Globus pallidus (tissue), 1 donor: ENCODE data around the gene XPNPEP1.
"Not testable (repeated sequence)": the region's sequence is repeated elsewhere in the genome, so short reads cannot be mapped to it uniquely, and the experiment has no call there.

Experiments
- DNase-seq: peaks from one replicate; pipeline ENCODE4 v3.0.0-alpha.2; 2015; ENCODE audit warnings: low spot score

The XPNPEP1 gene

DNA sequence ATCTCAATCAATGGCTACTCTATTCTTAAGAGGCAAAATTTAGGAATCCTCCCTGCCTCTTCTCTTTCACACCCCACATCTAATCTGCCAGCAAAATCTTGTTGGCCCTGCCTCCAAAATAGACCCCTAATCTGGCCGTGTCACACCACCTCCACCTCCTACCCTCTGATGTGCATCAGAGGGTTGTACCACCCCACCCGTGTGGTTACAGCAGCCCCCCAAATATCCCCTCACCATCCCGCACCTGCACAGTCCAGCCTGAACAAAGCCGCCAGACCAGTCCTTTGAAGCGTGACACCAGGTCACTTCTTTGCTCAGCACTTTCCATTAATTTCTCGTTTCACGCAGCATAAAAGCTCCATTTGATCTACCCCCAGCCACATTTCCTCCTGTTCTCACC is 776 bp upstream of the XPNPEP1 start:
- no peak for DNase-seq

DNA sequence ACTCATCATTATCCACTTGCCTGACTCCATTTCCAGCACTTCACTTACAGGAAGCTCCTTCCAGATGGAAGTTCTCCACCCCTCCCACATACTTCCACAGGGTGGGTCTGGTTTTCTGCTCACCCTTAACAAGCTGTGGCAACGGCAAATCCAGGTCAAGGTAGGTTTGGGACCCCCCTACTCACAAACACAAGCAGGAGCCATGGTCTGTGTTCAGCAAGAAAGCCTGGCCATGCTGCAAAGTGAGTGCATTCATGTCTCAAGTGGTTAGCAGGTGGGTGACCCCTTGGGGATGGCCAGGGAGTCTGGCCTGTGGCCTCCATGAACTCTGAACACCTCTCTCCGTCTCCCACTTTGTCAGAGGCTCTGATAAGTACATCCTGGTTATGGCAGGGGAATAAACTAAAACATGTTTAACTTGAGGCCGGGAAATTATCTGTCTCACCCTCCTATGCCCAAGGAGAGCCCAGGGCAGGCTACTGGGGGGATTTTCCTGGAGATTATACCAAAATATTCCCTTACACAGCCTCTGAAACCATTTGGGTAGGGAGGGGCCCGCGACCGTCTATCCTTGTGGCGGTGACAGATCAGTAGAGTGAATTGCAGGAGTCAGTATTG is 844 bp downstream of the XPNPEP1 start:
- no peak for DNase-seq

DNA sequence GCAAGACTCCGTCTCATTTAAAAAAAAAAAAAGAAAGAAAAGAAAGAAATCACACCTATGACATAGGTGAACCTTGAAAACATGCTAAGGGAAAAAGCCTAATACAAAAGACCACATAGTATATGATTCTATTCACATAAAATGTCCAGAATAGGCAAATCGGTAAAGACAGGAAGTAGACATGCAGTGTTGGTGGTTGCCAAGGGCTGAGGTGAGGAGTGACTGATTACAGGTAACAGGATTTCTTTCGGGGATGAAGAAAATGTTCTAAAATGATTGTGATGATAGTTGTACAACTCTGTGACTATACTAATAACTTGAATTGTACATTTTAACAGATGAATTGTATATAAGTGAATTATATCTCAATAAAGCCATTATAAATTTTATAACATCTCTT is 3.3 kb downstream of the XPNPEP1 start:
- no peak for DNase-seq

DNA sequence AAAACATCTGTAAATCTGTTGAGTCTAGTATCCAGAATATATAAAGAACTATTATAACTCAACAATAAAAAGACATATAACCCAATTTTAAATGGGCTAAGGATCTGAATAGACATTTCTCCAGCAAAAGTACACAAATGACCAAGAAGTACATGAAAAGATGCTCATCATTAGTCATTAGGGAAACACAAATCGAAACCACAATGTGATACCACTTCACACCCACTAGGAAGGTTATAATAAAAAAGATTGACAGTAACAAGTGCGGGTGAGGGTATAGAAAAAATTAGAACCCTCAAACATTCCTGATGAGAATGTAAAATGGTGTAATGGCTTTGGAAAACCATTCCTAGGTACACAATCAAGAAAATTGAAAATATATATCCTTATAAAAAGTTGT is 4.1 kb downstream of the XPNPEP1 start:
- no peak for DNase-seq

DNA sequence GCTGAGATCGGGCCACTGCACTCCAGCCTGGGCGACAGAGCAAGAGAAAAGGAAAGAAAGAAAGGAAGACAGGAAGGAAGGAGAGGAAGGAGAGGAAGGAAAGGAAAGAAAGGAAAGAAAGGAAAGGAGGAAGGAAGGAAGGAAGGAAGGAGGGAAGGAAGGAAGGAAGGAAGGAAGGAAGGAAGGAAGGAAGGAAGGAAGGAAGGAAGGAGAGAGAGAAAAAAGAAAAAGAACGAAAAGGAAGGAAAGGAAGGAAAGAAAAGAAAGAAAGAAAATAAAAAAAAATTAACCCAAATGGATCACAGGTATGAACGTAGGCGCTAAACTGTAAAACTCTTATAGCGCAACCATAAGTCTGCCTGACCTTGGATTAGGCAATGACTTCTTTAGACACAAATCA is 4.6 kb downstream of the XPNPEP1 start:
- not testable (repeated sequence) for DNase-seq

DNA sequence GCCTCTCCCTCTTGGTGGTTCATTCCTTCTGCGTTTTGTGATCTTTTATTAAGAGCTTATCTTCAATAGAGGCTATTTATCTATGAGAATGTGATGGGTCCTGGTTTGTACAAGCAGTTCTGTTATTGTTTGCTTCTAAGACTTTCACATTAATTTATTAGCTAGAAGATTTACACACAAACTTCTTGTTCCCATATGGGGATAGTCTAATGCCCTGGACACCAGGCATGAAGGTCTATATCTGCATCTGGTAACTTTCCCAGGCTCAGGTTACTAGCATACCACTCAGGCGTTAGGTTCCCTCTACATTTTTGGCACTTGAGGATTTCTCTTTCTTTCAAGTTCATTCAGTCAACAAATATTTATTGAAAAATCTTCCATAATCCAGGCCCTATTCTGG is 7.7 kb downstream of the XPNPEP1 start:
- no peak for DNase-seq

DNA sequence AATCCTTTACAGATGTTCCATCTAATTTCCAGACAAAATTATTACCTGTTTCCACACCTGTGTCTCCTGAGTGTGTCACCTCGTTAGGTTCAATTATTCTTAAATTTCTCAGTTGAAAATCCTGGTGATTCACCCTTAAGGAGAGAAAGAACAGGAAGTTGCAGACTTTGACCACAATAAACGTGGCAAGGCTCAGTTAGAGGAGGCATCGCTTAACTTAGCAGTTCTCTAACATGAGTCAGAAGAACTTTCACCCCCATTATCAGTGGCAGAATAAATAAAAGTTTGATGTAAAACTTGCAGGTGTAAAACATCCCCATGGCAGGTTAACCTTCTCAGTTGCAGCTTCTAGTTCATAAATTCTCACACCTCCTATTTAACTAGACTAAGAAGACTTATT is 8.3 kb downstream of the XPNPEP1 start:
- no peak for DNase-seq

DNA sequence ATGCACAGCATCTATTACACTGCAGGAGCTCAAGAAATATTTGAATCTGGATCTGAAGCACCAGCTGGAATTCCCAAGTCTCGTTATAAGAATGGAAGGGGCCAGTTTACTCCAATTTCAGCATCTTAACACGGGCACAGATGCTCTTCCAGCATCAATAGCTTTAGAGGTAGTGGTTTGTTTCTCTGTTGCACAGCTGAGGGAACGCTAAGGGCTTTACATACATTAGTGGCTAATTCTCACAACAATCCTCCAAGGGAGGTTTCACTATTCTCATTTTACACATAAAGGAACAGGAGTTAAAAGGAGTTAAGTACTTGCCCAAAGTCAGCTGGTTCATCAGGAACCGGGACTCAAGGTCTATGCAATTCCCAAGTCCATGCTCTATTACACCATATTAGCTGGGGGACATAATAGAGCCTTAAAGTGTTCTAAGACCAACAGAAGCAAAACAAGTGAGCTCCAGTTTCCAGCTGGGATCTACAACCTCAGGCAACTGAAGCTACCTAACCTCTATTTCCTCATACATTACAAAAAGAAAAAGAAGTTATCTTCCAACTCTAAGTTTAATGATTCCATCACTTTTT is 9.9 kb downstream of the XPNPEP1 start:
- DNase-seq: no peak

DNA sequence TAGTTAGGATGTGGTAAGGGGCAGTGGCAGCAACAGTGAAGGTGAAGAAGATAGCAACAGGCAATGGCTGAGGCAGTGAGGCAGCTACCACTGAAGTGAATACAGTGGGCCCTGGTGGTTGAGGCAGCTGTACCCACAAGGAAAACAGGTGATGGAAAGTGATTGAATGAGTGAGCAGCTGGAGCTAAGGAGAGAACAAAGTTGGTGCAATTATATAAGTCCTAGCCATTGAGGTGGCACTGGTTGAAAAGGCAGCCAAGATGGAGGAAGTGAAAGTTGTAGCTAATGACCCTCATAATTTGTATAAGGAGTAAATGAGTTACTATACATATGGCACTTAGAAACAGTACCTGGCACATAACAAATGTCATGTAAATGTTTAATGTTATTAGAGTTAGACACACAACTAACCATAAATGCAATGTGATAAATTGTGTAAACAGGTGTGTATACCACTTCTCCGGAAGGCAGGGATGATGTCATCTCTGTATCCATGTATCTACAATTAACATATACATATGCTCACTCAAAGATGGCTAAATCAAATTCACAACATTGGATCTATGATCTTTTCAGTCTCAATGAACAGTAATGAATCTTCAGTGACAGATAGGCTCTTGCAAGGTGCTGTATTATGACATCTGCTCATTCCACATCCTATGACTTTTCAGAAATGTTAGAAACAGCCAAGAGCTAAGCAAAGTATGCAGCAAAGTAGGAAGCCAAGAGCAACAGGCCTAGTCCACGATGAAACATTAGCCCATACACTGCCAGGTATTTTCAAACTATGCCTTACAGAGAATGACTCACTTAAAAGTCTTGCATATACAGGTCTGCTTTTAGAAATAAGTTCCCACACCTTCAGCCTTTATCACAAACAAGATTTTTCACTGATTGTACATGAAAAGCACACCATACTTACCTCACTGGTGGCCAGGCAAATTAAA is 10.7 kb downstream of the XPNPEP1 start:
- no peak for DNase-seq

DNA sequence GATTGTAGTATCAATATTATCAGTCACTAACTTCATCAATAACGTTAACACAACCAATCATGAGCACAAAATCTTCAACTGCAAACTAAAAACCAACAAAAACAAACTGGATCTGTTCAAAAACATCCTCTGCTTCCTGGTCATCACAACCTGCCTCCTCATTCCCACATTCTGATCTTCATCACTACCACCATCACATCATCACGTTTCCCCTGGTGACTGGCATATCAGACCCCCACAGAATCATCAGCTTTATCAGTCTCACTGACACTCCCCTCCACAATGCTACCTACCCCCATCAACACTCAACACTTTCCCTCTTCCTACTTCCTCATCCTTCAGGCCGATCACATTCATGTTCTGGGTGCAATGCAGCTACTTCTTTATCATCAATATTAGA is 11.4 kb downstream of the XPNPEP1 start:
- DNase-seq: no peak

DNA sequence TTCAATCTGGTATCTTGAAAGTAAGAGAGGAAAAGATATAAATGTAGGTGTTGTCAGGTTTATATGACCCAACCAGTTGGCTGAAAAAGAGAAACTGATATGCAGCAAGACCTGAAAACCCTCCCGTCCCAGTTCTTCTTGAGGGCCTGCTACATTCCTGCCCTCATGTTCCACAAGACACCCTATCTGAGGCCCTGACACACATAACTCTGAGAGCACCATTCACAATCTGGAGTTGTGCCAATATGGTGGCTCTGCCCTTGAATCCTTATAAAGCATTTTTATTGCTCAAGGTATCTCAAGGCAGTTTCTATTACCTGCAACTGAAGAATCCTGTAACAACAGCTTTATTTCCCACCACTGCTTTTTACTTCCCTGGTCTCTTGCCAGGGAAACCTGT is 17.0 kb downstream of the XPNPEP1 start:
- no peak for DNase-seq

DNA sequence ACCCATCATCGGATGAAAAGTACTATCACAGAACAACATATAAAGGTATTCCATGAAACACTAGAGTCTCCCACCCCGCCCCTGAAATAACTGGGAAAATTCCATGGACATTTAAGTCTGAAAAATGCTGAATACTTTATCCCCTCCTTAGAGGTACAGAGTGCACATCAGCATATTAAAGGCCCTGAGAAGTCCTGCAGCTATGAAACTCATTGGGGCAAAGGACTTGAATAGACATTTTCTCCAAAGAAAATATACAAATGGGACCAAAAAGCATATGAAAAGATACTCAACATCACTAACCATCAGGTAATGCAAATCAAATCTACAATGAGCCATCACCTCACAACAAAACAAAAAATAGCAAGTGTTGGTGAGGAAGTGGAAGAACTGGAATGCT is 18.9 kb downstream of the XPNPEP1 start:
- DNase-seq: no peak

DNA sequence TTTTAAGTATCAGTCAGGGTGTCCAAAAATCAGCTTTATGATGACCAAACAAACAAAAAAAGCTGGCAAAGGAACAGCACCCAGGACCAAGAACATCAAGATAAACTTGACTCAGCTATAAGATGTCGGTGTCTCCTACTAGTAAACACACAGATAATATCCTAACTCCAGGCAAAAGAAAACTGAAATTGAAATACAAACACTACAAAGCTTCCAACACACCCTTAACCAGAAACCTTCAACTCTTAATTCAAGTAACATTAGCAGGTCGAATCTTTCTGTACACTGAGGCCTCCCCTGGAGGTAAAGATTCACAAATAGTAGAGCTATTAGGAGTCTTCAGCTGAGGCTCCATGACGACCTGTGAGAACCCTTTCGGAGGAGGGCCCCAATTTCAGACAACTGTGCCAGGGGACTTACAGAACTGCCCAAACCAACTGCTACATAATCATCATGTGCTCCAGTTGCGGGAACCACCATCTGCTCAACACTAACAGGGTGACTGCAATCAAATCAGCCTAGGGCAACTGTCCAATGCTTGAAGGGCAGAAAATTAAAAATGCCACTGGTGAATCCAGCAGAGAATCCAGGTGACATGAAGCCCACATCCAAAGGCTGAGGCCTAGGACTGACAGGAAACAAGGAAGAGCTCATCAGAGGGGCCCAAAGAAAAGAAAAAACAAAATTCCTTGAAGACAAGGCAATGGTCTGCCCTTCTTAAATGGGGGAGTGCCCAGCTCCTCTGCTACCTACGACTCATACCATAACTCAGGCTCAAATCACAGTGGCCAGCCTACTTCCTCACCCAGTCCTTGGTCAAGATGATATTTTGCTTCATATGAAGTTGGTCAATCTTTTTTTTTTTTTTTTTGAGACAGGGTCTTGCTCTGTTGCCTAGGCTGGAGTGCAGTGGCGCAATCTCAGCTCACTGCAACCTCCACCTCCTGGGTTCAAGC is 20.0 kb downstream of the XPNPEP1 start:
- no peak for DNase-seq

DNA sequence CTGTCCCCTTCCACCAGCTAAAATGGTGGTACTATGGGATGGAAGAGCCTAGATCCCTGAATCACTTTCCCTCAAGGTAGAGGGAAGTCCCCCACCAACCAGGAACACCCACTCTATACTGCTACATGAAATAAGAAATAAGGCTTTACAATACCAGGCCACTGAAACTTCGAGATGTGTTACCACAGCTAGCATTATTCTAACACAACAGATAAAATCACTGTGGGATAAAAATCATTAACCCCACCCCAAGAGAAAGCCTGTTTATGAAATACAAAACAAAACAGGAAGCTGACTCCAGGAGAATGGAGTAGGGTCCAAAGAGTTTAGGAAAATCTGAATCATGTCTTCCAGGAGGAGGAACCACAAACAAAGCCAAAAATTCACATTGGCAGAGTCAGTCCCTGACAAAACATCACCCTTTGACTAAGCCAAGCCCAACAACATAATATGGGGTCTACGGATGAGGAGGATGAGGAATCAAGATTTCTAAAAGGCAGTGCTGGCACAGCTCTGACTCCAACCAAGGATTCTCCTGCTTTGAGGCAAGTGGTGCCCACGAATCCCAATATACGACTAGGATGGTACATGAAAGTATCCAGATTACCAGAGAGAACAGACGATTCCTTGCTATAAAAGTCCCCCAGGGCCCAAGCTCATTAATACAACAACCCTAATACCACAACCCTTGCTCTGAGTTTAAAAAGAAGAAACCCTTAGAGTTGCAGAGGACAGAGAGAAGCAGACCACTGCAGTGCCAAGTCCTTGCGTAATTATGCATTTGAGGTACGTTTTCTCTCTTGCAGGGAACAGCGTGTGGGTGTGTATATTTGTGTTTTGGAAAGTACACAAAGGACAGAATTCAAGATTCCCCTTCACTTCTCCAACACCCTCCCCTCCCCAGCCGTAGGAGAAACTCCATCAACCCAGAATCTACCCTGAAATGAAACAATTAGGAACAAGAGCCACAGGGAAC is 23.7 kb downstream of the XPNPEP1 start:
- DNase-seq: no peak

DNA sequence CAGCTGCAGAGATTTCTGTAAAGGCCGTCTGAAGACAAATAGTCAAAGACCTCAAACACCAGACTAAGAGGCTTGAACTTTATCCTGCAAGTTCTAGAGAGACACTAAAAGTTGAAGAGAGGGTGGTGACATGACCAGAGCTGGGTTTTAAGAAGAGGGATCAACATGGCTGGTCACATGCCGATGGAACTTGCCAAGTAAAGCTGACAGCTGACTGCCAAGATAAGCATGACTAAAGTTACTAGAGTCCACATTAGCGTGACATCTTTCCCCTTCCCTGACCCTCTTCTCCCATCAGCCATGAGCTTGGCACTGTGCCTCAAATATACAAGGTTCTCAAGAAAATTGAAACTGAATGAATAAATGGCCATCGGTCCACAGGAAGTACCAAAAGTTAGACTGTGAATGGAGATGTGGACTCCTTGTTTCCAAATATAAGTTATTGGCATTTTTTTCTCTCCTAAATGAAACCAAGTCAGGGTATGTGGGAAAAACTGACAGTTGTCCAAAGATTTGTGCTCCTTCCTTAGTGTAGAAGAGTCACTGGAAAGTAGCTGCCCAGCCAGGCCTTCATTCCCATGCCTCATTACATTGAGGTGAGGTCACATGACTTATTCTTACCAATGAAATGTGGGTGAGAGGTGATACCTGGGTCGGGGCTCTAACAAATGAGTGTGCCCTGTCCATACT is 24.5 kb downstream of the XPNPEP1 start:
- no peak for DNase-seq

DNA sequence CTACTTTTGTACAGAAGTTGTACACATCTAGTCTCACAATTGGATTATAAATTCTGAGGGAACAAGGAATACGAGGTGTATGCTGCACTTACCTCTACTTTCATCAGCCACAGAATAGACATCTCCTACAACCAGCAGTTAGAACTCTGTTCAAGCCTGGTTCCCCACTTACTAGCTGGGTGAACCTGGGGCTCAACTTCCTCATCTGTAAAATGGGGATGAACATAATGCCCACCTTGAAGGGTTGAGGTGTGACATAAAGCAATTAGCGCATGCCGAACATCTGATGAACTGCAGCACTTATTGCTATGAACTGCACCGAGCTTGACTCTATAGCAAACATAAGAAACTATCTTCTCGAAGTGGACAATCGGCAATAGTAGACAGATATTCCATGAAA is 25.3 kb downstream of the XPNPEP1 start:
- DNase-seq: no peak

DNA sequence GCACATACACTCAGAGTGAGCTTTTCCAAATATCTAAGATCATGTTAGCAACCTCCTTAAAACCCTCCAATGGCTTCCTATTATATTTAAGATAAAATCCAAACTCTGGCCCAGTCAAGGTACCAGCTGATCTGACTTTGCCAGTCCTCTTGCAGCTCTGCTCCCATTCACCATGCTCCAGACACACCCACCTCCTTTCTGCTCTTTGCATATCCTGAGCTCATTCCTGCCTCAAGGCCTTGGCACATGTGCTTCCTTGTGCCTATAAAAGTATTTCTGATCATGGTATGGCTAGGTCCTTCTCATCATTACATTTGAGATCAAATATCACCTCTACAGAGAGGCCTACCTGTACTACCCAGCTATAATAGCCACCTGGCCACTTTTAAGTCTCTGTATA is 27.5 kb downstream of the XPNPEP1 start:
- no peak for DNase-seq

DNA sequence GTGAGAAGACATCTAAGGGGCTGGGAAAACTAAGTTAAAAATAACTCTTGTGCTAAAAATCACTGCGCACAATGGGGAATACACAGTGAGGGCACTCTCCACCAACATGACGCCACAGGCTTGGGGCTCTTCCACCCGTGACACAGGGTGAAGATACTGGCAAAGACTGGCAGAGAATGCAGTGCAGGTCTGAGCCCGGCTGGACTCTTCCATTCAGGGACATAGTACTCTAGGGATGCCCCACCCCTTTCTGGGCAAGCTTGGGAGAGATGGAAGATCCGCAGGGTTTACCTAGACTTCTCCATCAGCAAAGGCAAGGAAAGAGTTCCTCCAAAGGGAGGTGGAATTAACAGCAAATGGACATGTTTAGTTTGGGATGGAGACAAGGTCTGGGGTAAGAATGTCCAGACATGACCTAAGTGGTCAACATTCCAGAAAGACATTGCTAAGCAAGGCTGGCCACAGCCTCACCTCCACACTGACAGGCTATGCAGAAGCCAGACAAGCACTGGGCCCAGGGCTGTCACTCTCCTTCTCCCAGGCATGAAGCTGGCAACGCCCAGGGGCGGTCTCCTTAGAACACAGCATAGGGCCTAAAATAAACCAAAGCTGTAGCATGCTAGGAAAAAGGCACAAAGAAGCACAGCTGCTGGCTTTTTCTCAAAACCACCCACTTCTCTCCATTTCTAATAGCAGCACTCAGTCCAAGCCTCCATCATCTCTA is 28.1 kb downstream of the XPNPEP1 start:
- DNase-seq: no peak

DNA sequence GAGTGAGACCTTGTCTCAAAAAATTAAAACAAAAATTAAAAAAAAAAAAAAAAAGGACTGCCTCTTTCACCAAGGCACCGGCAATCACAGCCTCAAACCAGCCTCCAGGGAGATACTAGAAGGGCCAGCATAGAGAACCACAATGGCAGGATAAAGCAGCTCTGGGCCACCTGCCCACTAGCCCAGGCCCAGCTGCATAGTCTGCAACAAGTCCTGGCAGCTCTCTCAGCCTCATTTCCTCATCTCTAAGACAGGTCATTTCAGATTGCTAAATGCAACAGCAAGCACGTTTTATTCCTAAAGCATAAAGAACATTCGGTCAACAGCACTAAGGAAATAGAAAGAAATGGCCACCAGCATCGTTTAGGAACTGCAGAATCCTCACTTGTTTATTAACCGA is 28.8 kb downstream of the XPNPEP1 start:
- peak; percentile 84 for DNase-seq

DNA sequence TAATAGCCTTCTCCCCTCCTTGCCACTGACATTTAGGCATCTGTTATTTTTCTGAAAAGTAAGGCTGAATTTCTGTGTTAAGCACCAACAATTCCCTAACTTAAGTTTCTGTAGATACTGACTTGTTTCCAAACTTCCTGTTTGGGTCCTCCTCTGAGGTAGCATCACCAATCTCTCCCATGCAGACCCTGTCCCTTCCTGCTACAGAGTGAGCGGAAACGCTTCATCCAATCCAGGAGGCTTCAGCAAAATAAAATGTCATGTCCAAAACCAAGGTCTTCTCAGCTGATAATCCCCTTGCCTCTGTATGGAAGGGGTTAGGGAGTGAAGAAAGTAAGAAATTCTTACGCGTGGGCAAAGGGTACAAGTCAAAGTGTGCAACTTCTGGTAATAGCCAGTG is 29.9 kb downstream of the XPNPEP1 start:
- DNase-seq: no peak
